Psoas muscle (tissue), 8 donors: Measurements from ENCODE around the gene PHC2. TPM values are rescaled to one million over a fixed set of nuclear protein-coding genes. Genes with fewer than 3 reads are reported as not detected.

ENCODE experiments used
- ATAC-seq, 4 donors: fragments of 200-7000 bp; cut with Tn5 transposase; one replicate each; pipeline ENCODE4 v1.9.1; 2020; ENCODE audit warnings: moderate library complexity in 3 of 4, mild to moderate bottlenecking in 2 of 4
- DNase-seq, 2 donors: peaks; one replicate each; pipeline ENCODE4 v3.0.0-alpha.2; 2020
- H3K27ac ChIP-seq: fragments of 200-600 bp; one replicate; pipeline ENCODE4 v1.8.0; 2022
- H3K27me3 ChIP-seq, 3 donors: fragments of 200-600 bp in 1 of 3; one replicate each; pipeline versions ENCODE4 v1.6.1 to v1.8.0; 2013 to 2022; ENCODE audit warnings: low read length in 2 of 3, mild to moderate bottlenecking in 2 of 3, moderate library complexity in 1 of 3; ENCODE audit not compliant: insufficient read depth in 3 of 3
- H3K36me3 ChIP-seq, 2 donors: fragments of 200-600 bp in 1 of 2; one replicate each; pipeline versions ENCODE4 v1.6.1 to v1.8.0; 2013 to 2022; ENCODE audit warnings: low read depth in 1 of 2, mild to moderate bottlenecking in 1 of 2, moderate library complexity in 1 of 2; ENCODE audit not compliant: insufficient read depth in 1 of 2
- H3K4me1 ChIP-seq: fragments of 200-600 bp; one replicate; pipeline ENCODE4 v1.8.0; 2022
- H3K4me3 ChIP-seq: fragments of 200-600 bp; one replicate; pipeline ENCODE4 v1.8.0; 2022; ENCODE audit warnings: mild to moderate bottlenecking
- H3K9me3 ChIP-seq: fragments of 200-600 bp; one replicate; pipeline ENCODE4 v1.8.0; 2022
- WGBS, 3 donors: extraction: QIAGEN DNeasy Blood & Tissue Kit; methylation state at CpG; one replicate each; pipeline versions ENCODE4 v1.1.6 to v1.1.7; 2013; 5-methylcytosine and 5-hydroxymethylcytosine counted together
- intact Hi-C, 2 donors: fragments of 100-400 bp; cut with DNase I; formaldehyde crosslinking; loops; one replicate each; pipeline versions ENCODE4 v1.11.0 to v1.14.2; 2022
- polyA plus RNA-seq, 3 donors: library from polyadenylated mRNA; stranded (reverse); fragments of 200-250 nt; gene quantifications; one replicate each; pipeline ENCODE4 v1.2.3, GENCODE V29; 2013
- total RNA-seq, 4 donors: library from RNA; stranded (reverse); fragmentation: NEBNext Ultra II Directional in 2 of 4; extraction: Animal tissue kit (Norgen Biotek cat#: 25700) in 2 of 4; gene quantifications; one replicate each; pipeline versions ENCODE4 v1.2.1 to v1.2.4, GENCODE V29; 2021 to 2023
- TF ChIP-seq, protein P1 (sequence below): fragments of 200-600 bp; IDR thresholded peaks from one replicate; pipeline ENCODE4 v1.8.0; 2022; ENCODE audit warnings: antibody characterized with exemption
- donor health status: healthy with polysubstance abuse.
- donor health status: DM: no; HTN: no; CAD: no; lungs with moderate emphysema.
- donor health status: Bipolar disorder and iron deficiency.
- donor health status: healthy.
- donor health status: DM: yes; HTN: yes; CAD: no.
- donor health status: DM: no; HTN: no; CAD: no.
- donor health status: DM: no; HTN: no; CAD: no.
- donor health status: DM: yes; HTN: yes; CAD: no.

The PHC2 gene
- total and polyA plus RNA-seq, 7 donors = 74.1 to 427 (median 338) TPM

DNA sequence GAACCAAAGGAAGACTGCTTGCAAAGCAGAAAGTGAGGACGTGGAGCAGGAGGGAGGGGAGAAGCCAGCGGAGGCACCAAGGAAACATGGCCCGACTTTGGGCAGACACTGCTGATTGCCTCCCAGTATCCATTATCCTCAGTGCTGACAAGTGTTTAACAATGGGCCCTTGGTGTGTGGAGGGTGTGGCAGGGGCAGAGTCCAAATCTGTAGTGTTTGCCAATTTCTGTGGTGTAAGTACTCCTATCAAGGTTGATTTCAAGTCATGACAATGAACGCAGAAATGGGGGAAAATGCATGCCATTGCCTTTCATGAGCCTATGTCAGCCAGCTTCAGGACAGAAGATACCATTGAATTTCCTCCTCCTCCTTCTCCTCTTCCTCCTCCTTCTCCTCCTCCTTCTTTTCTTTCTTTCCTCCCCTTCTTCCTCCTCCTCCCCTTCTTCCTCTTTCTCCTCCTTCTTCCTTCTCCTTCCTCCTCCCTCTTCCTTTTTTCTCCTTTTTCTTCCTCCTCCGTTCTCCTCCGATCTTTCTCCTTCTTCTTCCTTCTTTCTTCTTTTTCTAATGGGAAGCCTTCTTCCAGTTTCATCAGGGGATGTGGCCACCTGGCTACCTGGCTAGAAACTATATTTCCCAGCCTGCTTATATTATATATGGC lies 10.3 kb upstream of the PHC2 start:
- TF ChIP-seq, protein P1, sequence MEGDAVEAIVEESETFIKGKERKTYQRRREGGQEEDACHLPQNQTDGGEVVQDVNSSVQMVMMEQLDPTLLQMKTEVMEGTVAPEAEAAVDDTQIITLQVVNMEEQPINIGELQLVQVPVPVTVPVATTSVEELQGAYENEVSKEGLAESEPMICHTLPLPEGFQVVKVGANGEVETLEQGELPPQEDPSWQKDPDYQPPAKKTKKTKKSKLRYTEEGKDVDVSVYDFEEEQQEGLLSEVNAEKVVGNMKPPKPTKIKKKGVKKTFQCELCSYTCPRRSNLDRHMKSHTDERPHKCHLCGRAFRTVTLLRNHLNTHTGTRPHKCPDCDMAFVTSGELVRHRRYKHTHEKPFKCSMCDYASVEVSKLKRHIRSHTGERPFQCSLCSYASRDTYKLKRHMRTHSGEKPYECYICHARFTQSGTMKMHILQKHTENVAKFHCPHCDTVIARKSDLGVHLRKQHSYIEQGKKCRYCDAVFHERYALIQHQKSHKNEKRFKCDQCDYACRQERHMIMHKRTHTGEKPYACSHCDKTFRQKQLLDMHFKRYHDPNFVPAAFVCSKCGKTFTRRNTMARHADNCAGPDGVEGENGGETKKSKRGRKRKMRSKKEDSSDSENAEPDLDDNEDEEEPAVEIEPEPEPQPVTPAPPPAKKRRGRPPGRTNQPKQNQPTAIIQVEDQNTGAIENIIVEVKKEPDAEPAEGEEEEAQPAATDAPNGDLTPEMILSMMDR = no peak
- intact Hi-C loops = no loop called here
- H3K27ac ChIP-seq = no peak overlapping the region
- H3K36me3 ChIP-seq = no peaks in the 10 kb centered on the region
- 83 to 89% (median 85%) methylated on average over 6 of the region's 6 CpGs for WGBS, 3 donors
- H3K4me1 ChIP-seq = peaks cover 24% of the 10 kb centered on the region
- H3K4me3 ChIP-seq = no peak overlapping the region
- H3K27me3 ChIP-seq = no peaks in the 10 kb centered on the region
- no peaks in the 10 kb centered on the region for H3K9me3 ChIP-seq
- DNase-seq = no peak
- ATAC-seq = no peak

DNA sequence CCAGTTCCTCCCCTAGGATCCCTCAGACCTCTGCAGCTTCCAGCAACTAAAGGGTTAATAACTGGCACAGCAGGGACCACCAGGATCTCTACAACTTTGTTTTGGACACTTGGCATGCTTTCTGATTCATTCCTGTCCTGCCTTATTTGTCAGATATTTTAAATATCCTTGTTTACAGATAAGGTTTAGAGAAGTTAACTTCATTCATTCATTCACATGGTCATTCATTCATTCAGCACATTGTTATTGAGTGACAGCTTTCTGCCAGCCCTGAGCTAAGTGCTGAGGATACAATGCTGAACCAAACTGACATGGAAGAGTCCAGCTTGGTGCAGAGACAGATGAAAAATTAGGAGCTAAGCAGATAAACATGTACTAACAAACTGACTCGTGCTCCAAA lies 8.8 kb upstream of the PHC2 start:
- Histone ChIP-seq H3K27ac (no peak overlapping the region), H3K27me3 (no peaks in the 10 kb centered on the region), H3K9me3 (no peaks in the 10 kb centered on the region), H3K4me1 (peaks cover 19% of the 10 kb centered on the region), H3K4me3 (no peak overlapping the region), H3K36me3 (no peaks in the 10 kb centered on the region)
- intact Hi-C loops = no loop called here
- WGBS, 3 donors = 52 to 76% (median 71%) methylated on average over 1 of the region's 1 CpG
- ATAC-seq = no peak
- DNase-seq = no peak
- TF ChIP-seq, protein P1 = no peak

DNA sequence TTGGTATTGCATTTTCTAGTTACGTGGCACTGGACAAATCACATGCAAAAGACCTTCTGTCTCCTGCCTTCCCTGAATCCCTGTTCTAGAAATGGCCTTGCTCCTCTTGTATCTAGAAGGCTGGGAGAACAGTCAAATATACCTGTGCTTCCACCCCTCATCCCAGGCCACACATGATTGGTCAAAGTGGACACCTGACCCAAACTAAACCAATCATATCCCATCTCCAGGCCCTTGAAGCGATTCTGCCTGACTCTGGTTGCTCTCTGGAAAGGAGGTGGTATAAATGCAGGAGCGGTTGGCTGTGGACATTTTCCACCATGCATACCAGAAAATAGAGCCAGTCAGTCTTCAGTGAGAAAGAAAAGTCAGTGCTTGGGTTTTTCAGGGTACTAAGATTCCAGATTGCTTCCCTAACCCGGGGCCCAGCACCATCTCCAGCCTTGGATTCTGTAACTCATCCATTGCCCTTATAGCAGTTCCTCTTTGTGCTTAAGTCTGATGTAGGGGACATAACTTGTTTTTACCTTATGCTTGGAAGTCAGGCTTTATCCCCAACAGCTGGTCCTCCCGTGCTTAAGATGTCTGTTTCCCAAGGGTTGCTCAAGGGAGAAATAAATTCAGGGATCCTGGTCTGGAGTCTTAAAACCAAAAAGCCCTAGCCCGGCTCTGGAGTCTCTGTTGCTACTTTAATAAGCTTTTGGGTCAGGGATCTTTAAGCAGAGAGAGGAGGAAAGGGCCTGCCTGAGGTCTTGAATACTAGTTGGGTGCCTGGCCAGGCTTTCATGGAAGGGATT lies 7.7 kb upstream of the PHC2 start:
- intact Hi-C loops = no loop called here
- Histone ChIP-seq H3K9me3 (no peaks in the 10 kb centered on the region), H3K4me3 (no peak overlapping the region), H3K4me1 (peaks cover 8% of the 10 kb centered on the region), H3K27ac (no peak overlapping the region), H3K27me3 (no peaks in the 10 kb centered on the region), H3K36me3 (no peaks in the 10 kb centered on the region)
- DNase-seq = no peak
- ATAC-seq = no peak
- TF ChIP-seq, protein P1 = no peak
- 74 to 81% (median 78%) methylated on average over 6 of the region's 6 CpGs for whole genome bisulfite sequencing, 3 donors

DNA sequence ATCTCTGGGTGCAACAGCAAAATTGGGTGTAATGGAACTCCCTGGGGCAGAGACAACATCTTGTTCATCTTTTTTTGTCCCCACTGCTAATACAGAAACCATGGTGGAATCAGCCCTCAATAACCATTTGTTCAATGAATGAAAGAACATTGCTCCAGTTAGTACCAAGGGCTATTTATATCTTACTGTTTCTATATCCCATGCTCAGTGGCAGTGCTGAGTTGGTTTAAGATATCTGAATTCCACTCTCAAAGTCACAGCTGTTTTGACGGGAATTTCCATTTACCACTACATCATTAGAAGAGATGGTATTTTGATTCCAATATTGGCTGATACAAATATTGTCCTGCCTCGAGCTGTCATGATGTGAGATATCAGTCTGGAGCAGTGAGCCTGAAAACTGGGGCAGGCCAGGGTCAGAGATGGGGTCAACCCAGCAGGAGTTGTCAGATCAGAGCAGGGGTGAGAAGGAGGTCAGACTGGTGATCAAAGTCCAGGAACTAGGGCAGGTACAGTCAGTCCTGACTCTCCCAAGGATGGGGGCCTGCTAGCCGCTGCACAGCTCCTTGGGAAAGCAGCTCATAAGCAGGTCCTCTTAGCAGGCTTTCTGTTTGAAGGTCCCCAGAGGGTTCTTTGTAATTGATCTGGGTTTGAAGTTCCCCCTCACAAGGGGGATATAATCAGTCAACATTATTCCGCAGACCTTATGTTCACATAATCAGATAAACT lies 5.8 kb upstream of the PHC2 start:
- Histone ChIP-seq H3K27ac (no peak overlapping the region), H3K9me3 (no peaks in the 10 kb centered on the region), H3K4me1 (no peaks in the 10 kb centered on the region), H3K4me3 (no peak overlapping the region), H3K27me3 (no peaks in the 10 kb centered on the region), H3K36me3 (no peaks in the 10 kb centered on the region)
- no peak for DNase-seq
- intact Hi-C loops = no loop called here
- ATAC-seq = no peak
- 60 to 85% (median 81%) methylated on average over 4 of the region's 4 CpGs for WGBS, 3 donors
- TF ChIP-seq, protein P1 = no peak
